Fibroblast of skin of abdomen (primary cell): Measurements from ENCODE around the gene TMEM52.
A peak's percentile ranks its signal among the peaks of the same experiment; 100 is the strongest.

Experiments used
- DNase-seq: peaks from one replicate; pipeline ENCODE4 v3.0.0-alpha.2; 2013

The TMEM52 gene

GRCh38 chr1:1926346-1926811 lies 7.3 kb upstream of the TMEM52 start:
- DNase-seq: no peak

DNA sequence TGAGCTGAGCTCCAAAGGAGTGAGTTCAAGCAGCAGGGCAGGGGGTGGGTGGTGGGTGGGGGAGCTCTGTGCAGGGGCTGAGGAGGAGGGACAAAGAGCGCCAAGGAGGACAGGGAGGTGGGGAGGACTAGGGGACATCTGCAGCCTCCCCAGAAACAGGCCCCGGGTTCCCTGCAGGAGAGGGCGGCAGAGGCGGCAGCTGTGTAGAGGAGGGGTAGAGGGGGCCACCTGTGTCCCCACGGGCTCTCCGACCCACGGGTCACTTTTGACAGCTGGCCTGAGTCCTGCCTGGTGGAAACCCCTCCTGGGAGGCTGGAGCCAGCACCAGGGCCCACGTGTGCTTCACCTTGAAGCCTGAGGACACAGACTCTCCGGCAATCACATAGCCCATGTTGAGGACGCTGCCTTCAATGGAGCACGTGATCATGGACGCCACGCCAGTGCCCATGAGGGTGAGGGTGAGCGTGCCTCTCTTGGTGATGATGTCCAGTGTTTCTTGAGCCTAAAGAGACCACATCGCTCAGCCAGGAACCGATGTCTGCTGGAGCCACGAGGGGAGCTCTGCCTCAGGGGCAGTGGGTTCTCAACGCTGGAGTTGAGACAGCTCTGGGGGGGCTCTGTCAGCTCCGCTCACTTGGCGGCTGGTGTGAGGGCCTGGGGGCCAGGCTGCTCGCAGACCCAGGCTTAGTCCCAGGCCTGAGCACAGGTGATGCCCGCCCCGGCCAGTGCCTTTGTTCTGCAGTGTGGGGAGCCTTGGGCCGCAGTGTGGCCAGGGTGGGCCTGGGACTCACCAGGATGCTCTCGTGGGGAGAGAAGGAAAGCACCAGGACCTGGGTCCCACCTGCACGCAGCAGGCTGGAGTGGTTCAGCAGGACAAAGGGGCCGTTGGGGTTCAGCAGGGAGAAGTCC lies 6.6 kb upstream of the TMEM52 start:
- DNase-seq: no peak

- no peak for DNase-seq
These were observed 5.8 kb upstream of the TMEM52 start for GRCh38 chr1:1924849-1925248.

- DNase-seq: no peak
These were observed 5.3 kb upstream of the TMEM52 start for GRCh38 chr1:1924386-1924785.

DNA sequence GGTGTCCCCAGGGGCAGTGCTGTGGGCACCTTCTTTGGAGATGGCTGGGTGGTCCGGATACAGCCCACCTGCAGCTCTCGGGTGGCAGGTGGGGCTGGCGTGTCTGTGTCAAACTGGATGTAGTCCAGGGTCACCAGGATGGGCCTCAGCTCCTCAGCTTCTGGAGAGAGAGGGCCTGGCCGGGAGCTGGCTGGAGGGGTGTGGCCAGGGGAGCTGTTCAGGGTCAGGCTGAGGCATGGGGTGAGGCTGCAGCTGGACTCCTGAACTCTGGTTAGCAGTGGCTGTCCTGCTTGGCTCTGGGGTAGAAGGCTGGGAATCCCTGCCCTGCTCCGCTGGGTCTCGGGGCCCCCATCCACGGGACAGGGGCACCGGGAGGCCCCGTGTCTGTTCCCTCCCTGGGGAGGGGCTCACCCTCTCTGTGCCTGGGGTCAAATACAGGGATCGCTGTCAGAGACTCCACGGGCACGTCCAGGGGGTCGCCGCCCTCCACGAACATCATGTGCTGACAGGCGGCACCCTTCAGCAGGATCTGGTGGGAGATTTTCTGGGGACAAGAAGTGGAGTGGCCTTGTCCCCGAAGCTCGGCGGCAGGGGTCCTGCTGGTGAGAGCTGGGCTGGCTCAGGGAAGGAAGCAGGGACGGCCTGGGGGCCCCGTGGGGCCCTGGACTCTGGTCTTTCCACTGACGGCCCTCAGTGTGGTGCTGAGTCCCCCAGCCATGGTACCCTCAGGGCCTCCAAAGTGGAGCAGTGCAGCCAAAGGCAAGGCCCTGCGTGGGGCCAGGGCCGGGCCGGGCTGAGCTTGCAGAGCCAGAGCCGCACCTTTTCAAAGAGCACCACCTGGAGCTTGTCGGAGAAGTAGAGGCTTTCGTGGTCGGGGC lies 4.1 kb upstream of the TMEM52 start:
- no peak for DNase-seq

- DNase-seq: no peak
These were observed 3.5 kb upstream of the TMEM52 start for GRCh38 chr1:1922702-1922955.

GRCh38 chr1:1921901-1922701 lies 3.0 kb upstream of the TMEM52 start:
- DNase-seq: no peak

GRCh38 chr1:1921459-1921862 lies 2.4 kb upstream of the TMEM52 start:
- no peak for DNase-seq

- DNase-seq: no peak
These were observed 1.8 kb upstream of the TMEM52 start for GRCh38 chr1:1920608-1921458.

DNA sequence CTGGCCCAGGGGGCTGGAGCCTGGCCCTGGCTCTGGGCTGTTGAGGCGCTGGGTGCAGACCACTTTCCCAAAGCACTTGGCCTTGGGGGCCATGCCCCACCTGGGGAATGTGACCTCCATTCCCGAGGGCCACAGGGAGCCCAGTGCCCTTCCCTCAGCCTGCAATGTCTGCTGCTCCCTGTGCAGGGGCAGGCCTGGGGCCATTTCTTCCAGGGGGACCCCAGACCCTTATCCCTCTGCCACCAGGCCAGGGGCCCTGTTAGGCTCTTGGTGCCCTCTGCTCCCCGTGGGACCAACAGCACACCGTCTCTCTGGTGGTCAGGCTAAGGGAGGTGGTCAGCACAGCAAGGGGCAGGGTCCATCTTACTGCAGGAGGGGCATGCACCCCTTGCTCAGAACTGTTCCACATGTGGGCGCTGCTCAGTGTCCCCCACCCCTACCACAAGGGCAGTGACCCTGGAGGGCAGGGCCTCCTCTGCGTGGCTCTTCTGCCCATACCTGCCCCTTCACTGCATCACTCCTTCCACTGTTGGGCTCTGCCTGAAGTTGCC lies 1.1 kb upstream of the TMEM52 start:
- no peak for DNase-seq

DNA sequence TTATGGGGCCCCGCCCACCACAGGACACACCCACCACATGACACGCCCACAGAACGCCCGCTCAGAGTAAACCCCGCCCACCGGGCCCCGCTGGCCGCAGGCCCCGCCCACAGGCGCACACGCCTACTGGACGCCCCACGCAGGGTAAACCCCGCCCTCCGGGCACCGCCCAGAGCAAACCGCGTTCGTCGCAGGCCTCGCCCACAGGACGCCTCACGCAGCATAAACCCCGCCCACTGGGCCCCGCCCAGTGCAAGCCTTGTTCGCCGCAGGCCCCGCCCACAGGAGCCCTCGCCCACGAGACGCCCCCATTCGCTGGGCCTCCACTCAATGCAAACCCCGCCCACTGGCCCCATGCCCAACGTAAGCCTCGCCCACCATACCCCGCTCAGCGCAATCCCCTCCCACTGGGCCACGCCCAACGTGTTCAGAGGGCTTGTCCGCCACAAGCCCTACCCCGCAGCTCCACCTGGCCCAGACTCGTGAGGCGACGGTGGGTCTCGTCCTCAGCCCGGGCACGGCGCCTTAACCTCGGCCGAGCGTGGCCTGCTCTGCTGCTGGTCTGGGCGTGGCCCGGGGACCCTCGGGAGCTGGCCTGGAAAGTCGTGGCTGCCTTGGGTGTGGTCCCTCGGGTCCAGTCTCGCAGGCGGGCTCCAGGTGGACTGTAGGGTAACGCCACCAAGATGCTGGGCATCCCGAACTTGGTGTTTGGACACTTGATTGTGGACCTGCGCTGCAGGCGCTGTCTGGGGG lies 401 bp upstream of the TMEM52 start:
- DNase-seq: peak; percentile 95

- DNase-seq: no peak
These were observed 831 bp downstream of the TMEM52 start for GRCh38 chr1:1917995-1918900.

DNA sequence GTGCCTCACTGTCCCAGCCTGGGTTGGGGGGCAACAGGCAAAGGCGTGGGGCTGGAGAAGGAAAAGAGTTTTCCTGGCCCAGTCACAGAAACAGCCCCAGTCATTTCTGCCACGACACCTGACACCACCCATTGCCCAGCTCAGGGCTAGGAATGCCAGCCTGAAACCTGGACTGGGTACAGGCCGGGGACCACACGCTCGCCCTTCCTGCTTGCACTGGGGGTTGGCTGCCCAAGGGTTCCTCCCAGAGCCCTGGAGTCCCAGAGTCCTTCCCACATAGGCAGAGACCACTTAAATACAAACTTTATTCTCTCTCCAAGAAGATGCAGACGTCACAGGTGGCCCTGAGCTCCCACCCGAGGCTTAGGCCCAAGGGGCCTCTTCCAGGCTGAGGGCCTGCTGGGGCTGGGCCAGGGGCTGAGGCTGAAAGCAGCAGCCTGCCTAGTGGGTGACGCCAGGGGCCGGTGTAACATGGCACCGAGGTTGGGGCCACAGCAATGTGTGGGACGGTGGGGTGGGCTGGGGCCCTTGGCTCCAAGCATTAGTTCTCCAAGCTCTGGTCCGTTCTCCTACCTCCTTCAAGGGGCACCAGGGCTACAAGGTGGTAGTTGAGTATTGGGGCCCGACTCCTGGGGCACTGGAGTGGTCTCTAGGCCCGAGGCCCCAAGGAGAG lies 1.6 kb downstream of the TMEM52 start:
- no peak for DNase-seq

- no peak for DNase-seq
These were observed 2.2 kb downstream of the TMEM52 start for GRCh38 chr1:1916851-1917251.

- no peak for DNase-seq
These were observed 2.9 kb downstream of the TMEM52 start for GRCh38 chr1:1915911-1916840.

DNA sequence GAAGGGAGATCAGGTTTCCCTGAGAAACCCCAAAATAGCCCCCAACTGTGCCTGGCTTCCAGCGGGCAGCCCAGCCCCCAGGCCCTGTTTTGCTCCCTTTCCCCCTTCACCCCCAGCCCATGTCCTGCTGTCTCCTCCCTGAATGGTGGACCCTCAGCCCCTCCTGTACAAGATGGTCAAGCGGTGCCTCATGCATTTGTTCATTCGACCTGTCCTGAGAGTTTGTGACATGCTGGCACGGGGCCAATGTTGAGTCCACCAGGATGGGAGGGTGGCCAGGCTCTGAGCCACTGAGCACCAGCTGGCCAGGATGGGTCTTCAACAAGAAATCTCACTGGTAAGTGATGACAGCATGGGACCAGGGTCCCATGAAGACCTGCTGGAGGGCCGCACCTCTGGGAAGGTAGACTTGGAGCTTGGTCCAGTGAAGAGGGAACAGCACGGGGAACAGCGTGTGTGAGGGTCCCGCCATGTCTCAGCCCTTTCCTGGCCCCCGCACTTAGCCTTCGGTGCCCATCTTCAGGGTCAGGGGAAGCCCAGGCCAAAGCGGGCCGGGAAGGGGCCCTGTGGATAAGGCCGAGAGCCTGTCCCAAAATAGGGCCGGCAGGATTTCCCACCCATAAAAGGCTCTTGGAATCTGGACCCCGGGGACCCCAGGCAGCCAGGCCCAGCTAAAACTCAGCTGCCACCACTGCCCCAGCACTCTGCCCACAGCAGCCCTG lies 3.9 kb downstream of the TMEM52 start, which contains the start of gene CALML6:
CALML6 (plus strand) TSS at position 290 of the 722 bp plus-strand sequence; CDS start at position 311, 21 bp downstream.
- DNase-seq: no peak
